Myocyte (in vitro differentiated cells): Measurements from ENCODE around the gene UBXN10. TPM values are rescaled to one million over a fixed set of nuclear protein-coding genes. Genes with fewer than 3 reads are reported as not detected.
A peak's percentile ranks its signal among the peaks of the same experiment; 100 is the strongest.

ENCODE experiments used
- DNase-seq: peaks from one replicate; pipeline ENCODE4 v3.0.0-alpha.2; 2012; ENCODE audit warnings: low read depth
- polyA plus RNA-seq: library from polyadenylated mRNA; unstranded; fragments of >200 nt; gene quantifications from one replicate; pipeline ENCODE4 v1.2.1, GENCODE V29; 2012; ENCODE audit warnings: missing spikeins
- total RNA-seq: library from RNA; depleted of rRNA; stranded (reverse); fragments of >200 nt; gene quantifications from 2 replicates; pipeline ENCODE4 v1.2.3, GENCODE V29; 2014

Gene UBXN10
- total RNA-seq, result 0.03 TPM in 1 of 2 replicates, not detected in the other
- not detected for polyA plus RNA-seq

- peak; percentile 29 for DNase-seq
Measured at GRCh38 chr1:20185834-20186782, at the start of gene UBXN10, which contains the start of gene PLA2G2C. UBXN10 (plus strand) TSS chr1:20186096; CDS start chr1:20190562, 4,466 bp downstream. PLA2G2C (minus strand) TSS chr1:20186518; CDS start chr1:20177363, 9,155 bp downstream.

GRCh38 chr1:20136249-20136648, 49.6 kb upstream of the UBXN10 start:
- DNase-seq, result no peak

GRCh38 chr1:20137055-20137454, 48.8 kb upstream of the UBXN10 start:
- no peak for DNase-seq

GRCh38 chr1:20137604-20138003, 48.3 kb upstream of the UBXN10 start:
- no peak for DNase-seq

GRCh38 chr1:20138346-20138745, 47.5 kb upstream of the UBXN10 start:
- no peak for DNase-seq

GRCh38 chr1:20138961-20139550, 46.8 kb upstream of the UBXN10 start, which contains the start of gene PLA2G2F:
PLA2G2F (plus strand) TSS chr1:20139323; CDS start chr1:20139428, 105 bp downstream.
- no peak for DNase-seq

GRCh38 chr1:20139776-20140612, 45.9 kb upstream of the UBXN10 start:
- no peak for DNase-seq

- DNase-seq, result no peak
Measured at GRCh38 chr1:20141001-20141400, 44.9 kb upstream of the UBXN10 start.

- no peak for DNase-seq
Measured at GRCh38 chr1:20141466-20141865, 44.4 kb upstream of the UBXN10 start.

GRCh38 chr1:20142001-20142710, 43.7 kb upstream of the UBXN10 start:
- DNase-seq, result no peak

- no peak for DNase-seq
Measured at GRCh38 chr1:20143318-20143717, 42.6 kb upstream of the UBXN10 start.

GRCh38 chr1:20143734-20144565, 41.9 kb upstream of the UBXN10 start:
- DNase-seq, result no peak

- DNase-seq, result no peak
Measured at GRCh38 chr1:20147846-20148570, 37.9 kb upstream of the UBXN10 start.

- no peak for DNase-seq
Measured at GRCh38 chr1:20148571-20149500, 37.1 kb upstream of the UBXN10 start.

- no peak for DNase-seq
Measured at GRCh38 chr1:20149601-20150325, 36.1 kb upstream of the UBXN10 start.

- DNase-seq, result no peak
Measured at GRCh38 chr1:20150326-20150705, 35.6 kb upstream of the UBXN10 start.

GRCh38 chr1:20150969-20151368, 34.9 kb upstream of the UBXN10 start:
- DNase-seq, result no peak
